OCI-LY7 (cell line): Measurements from ENCODE around the gene ZNF74. TPM values are rescaled to one million over a fixed set of nuclear protein-coding genes. Genes with fewer than 3 reads are reported as not detected.

Source experiments
- BruUV-seq: library from RNA; stranded (reverse); fragments of 400-500 nt; replicated peaks from 2 replicates; lab custom pipeline; 2021; lab: Mats Ljungman, UMichigan
- CTCF ChIA-PET: fragments of 300-600 bp; sonication (Branson Sonifier 250); formaldehyde crosslinking; loops from one replicate; lab custom pipeline; 2022; ENCODE audit warnings: antibody characterized with exemption; ENCODE audit not compliant: unreplicated experiment; lab: Charles Lee
- POLR2A ChIA-PET: fragments of 300-600 bp; sonication (Branson Sonifier 250); formaldehyde crosslinking; loops from one replicate; lab custom pipeline; 2022; ENCODE audit warnings: antibody characterized with exemption; lab: Charles Lee
- DNase-seq: peaks from one replicate; pipeline ENCODE4 v3.0.0-alpha.2; 2015; ENCODE audit warnings: low spot score
- H2AFZ ChIP-seq: fragments of 200-600 bp; sonication (generic), shearing (Covaris generic); 2 replicates; pipeline ENCODE4 v1.6.1; 2014; ENCODE audit warnings: mild to moderate bottlenecking, antibody characterized with exemption, low read length, moderate library complexity
- H3K27ac ChIP-seq: fragments of 200-600 bp; sonication (generic); 2 replicates; pipeline ENCODE4 v1.5.1; 2014; ENCODE audit warnings: mixed run types, low read depth, mild to moderate bottlenecking, moderate library complexity, low read length, inconsistent platforms; ENCODE audit not compliant: poor library complexity, severe bottlenecking
- H3K36me3 ChIP-seq: fragments of 200-600 bp; sonication (generic); 2 replicates; pipeline ENCODE4 v1.6.1; 2014; ENCODE audit warnings: mild to moderate bottlenecking, antibody characterized with exemption, low read length, moderate library complexity, mixed read lengths; ENCODE audit not compliant: insufficient read depth
- H3K4me1 ChIP-seq: fragments of 200-600 bp; sonication (generic); 2 replicates; pipeline ENCODE4 v1.5.1; 2014; ENCODE audit warnings: mild to moderate bottlenecking, low read length; ENCODE audit not compliant: insufficient read depth, poor library complexity, severe bottlenecking
- H3K4me2 ChIP-seq: fragments of 200-600 bp; sonication (generic); 2 replicates; pipeline ENCODE4 v1.6.1; 2014; ENCODE audit warnings: mild to moderate bottlenecking, low read length
- H3K4me3 ChIP-seq: fragments of 200-600 bp; sonication (generic); 2 replicates; pipeline ENCODE4 v1.5.1; 2014; ENCODE audit warnings: mild to moderate bottlenecking, low read depth, low read length; ENCODE audit not compliant: poor library complexity, severe bottlenecking
- H3K79me2 ChIP-seq: fragments of 200-600 bp; sonication (generic); 2 replicates; pipeline ENCODE4 v1.6.1; 2016; ENCODE audit warnings: low read depth, mild to moderate bottlenecking, low read length, moderate library complexity, mixed read lengths; ENCODE audit not compliant: insufficient read depth
- H3K9me2 ChIP-seq: fragments of 200-600 bp; sonication (generic); 2 replicates; pipeline ENCODE4 v1.6.1; 2016; ENCODE audit warnings: mild to moderate bottlenecking, low read length, mixed read lengths; ENCODE audit not compliant: insufficient read depth
- H3K9me3 ChIP-seq: fragments of 200-600 bp; sonication (generic); 2 replicates; pipeline ENCODE4 v1.6.1; 2014; ENCODE audit warnings: mild to moderate bottlenecking, mixed run types, low read length, mixed read lengths
- H4K20me1 ChIP-seq: fragments of 200-600 bp; sonication (generic); 2 replicates; pipeline ENCODE4 v1.6.1; 2014; ENCODE audit warnings: mild to moderate bottlenecking, antibody characterized with exemption, low read length, moderate library complexity, mixed read lengths; ENCODE audit not compliant: insufficient read depth
- CTCF ChIP-seq: fragments of 200-600 bp; sonication (generic); conservative IDR thresholded peaks from 2 replicates; pipeline ENCODE4 v1.5.1; 2014; ENCODE audit warnings: mild to moderate bottlenecking, antibody characterized with exemption, low read length, moderate library complexity, mixed read lengths
- EZH2phosphoT487 ChIP-seq: fragments of 200-600 bp; sonication (generic); IDR thresholded peaks from 2 replicates; pipeline ENCODE4 v1.6.1; 2018; ENCODE audit warnings: low read depth, borderline replicate concordance, mild to moderate bottlenecking, mixed run types, antibody characterized with exemption, low read length, moderate library complexity, mixed read lengths
- intact Hi-C: fragments of 100-400 bp; cut with micrococcal nuclease; formaldehyde crosslinking; loops from one replicate; pipeline ENCODE4 v1.10.0; 2022; ENCODE audit not compliant: unreplicated experiment
- total RNA-seq, 2 experiments: library from RNA; depleted of rRNA in 1 of 2; stranded (reverse); fragments of >200 nt in 1 of 2; shearing (Covaris generic) in 1 of 2; gene quantifications; 2 replicates each; pipeline ENCODE4 v1.2.3, GENCODE V29; 2014 to 2022

ZNF74 gene
- total RNA-seq, 2 experiments from 2014 or later: not detected

GRCh38 chr22:20427104-20427944, 33.4 kb downstream of the ZNF74 start:
- no TSS peak for BruUV-seq
- no peak for DNase-seq
- Histone ChIP-seq H3K4me3 (no peak overlapping the region), H4K20me1 (no peaks in the 10 kb centered on the region), H3K36me3 (no peaks in the 10 kb centered on the region), H3K27ac (no peak overlapping the region), H3K79me2 (no peaks in the 10 kb centered on the region), H3K9me2 (no peaks in the 10 kb centered on the region), H3K4me2 (no peak overlapping the region), H3K4me1 (peaks cover 4% of the 10 kb centered on the region), H2AFZ (no peak overlapping the region), H3K9me3 (no peaks in the 10 kb centered on the region)
- ChIA-PET POLR2A (interaction anchor here (0.6 kb wide), 1 partner anchor 216 kb away, joined by 3 read pairs; no protein-coding TSS in a partner anchor), CTCF (interaction anchor here (0.7 kb wide), 1 partner anchor 30 kb away, joined by 3 read pairs; no protein-coding TSS in a partner anchor)
- intact Hi-C loops: no loop called here
- no peak for TF ChIP-seq EZH2phosphoT487
- no peak for TF ChIP-seq CTCF

- intact Hi-C loops: no loop called here
- Histone ChIP-seq H3K4me1 (peaks cover 4% of the 10 kb centered on the region), H4K20me1 (no peaks in the 10 kb centered on the region), H3K9me3 (no peaks in the 10 kb centered on the region), H3K79me2 (no peaks in the 10 kb centered on the region), H3K36me3 (no peaks in the 10 kb centered on the region), H3K4me2 (no peak overlapping the region), H3K4me3 (no peak overlapping the region), H3K9me2 (no peaks in the 10 kb centered on the region), H2AFZ (no peak overlapping the region), H3K27ac (no peak overlapping the region)
- POLR2A ChIA-PET: no interaction called here
- DNase-seq: no peak
- CTCF ChIA-PET: interaction anchor here (0.7 kb wide), 1 partner anchor 29 kb away, joined by 3 read pairs; no protein-coding TSS in a partner anchor
- BruUV-seq: no TSS peak
- TF ChIP-seq CTCF (no peak), EZH2phosphoT487 (no peak)
Measured at GRCh38 chr22:20427945-20428417, 34.0 kb downstream of the ZNF74 start.
